ENCODE results near the gene CAPN10.

The CAPN10 gene

GRCh38 chr2:240585101-240585500 lies 1.4 kb upstream of the CAPN10 start:
- Histone ChIP-seq H3K4me3 (ENCODE audit: low read depth, low read length) (peak overlapping the region; percentile 89), H3K27me3 (ENCODE audit: insufficient read depth, low read depth, severe bottlenecking) (no peaks in the 10 kb centered on the region), H3K9me3 (ENCODE audit: severe bottlenecking) (no peaks in the 10 kb centered on the region), H3K27ac (peak overlapping the region; percentile 98), H3K36me3 (peaks cover 16% of the 10 kb centered on the region)
- TF ChIP-seq, protein P1, sequence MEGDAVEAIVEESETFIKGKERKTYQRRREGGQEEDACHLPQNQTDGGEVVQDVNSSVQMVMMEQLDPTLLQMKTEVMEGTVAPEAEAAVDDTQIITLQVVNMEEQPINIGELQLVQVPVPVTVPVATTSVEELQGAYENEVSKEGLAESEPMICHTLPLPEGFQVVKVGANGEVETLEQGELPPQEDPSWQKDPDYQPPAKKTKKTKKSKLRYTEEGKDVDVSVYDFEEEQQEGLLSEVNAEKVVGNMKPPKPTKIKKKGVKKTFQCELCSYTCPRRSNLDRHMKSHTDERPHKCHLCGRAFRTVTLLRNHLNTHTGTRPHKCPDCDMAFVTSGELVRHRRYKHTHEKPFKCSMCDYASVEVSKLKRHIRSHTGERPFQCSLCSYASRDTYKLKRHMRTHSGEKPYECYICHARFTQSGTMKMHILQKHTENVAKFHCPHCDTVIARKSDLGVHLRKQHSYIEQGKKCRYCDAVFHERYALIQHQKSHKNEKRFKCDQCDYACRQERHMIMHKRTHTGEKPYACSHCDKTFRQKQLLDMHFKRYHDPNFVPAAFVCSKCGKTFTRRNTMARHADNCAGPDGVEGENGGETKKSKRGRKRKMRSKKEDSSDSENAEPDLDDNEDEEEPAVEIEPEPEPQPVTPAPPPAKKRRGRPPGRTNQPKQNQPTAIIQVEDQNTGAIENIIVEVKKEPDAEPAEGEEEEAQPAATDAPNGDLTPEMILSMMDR (IDR thresholded peaks at IDR 0.05; ENCODE audit: low read depth, low read length) = no peak
- no peak for DNase-seq

DNA sequence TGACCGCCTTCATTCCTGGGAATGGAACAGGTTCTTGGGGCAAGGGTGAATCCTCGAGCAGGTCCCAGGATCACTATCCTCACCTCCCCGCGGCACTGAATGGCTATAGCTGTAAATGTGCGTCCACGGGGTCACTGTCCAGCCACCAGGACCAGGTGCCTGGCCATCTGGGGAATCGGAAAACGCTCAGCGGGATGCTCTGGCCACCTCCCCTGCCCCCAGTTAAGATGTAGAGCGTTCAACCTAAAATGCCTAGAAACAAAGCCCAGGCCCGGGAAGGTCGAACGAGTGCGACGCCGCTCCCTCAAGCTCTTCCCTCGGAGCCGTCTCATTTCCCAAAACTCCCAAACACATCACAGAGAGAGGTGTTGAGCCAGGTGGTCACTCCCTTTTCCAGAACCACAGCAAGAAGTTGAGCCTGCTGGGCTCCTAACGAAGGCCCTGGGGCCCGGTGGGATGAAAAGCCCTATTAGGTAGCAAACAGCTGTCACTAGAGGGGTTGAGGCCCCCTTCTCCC lies 795 bp upstream of the CAPN10 start:
- Histone ChIP-seq H3K36me3 (peaks cover 19% of the 10 kb centered on the region), H3K27ac (peak overlapping the region; percentile 98), H3K4me3 (ENCODE audit: low read depth, low read length) (peak overlapping the region; percentile 89), H3K9me3 (ENCODE audit: severe bottlenecking) (no peaks in the 10 kb centered on the region), H3K27me3 (ENCODE audit: insufficient read depth, low read depth, severe bottlenecking) (no peaks in the 10 kb centered on the region)
- TF ChIP-seq, protein P1 (IDR thresholded peaks at IDR 0.05; ENCODE audit: low read depth, low read length) = no peak
- DNase-seq = no peak

DNA sequence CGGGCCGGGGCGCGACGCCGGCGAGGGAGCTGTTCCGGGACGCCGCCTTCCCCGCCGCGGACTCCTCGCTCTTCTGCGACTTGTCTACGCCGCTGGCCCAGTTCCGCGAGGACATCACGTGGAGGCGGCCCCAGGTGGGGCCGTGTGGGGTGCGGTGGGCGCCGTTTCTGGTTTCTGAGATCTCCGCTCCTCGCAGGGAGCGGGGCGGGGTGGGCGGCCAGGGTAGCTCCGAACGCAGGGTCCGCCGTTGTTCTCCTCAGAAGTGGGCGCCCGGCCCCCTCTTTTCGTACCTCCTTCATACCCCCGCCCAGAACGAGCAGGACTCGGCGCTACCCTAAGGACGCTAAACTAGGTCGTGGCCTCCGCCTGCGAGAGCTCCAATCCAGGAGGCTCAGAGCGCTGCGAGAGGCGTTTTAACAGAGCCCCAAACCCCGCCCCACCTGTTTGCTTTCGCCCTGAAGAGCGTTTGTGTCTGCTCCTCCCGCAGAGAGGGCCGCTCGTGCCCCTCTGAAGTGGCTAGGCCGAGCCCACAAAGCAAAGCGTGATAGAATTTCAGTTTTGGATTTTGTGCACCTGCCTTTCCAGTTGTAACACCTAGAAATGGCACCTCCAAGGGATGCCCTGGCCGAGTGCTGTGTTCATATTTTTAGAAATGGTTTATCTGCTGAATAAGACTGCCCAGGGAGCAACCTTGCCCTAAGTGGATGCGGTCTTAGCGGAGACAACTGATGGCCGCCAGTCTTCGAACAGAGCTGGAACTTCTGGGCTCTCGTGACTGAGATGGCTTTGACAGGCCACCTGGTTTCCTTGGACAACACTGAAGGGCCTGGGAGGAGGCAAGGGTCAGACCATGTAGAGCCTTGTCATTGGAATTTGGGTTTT lies 626 bp downstream of the CAPN10 start:
- Histone ChIP-seq H3K9me3 (ENCODE audit: severe bottlenecking) (no peaks in the 10 kb centered on the region), H3K27me3 (ENCODE audit: insufficient read depth, low read depth, severe bottlenecking) (no peaks in the 10 kb centered on the region), H3K36me3 (peaks cover 28% of the 10 kb centered on the region), H3K4me3 (ENCODE audit: low read depth, low read length) (peak overlapping the region; percentile 89), H3K27ac (peak overlapping the region; percentile 98)
- TF ChIP-seq, protein P1 (IDR thresholded peaks at IDR 0.05; ENCODE audit: low read depth, low read length) = no peak
- DNase-seq = peak; percentile 37

- no peak for DNase-seq
- TF ChIP-seq, protein P1 (IDR thresholded peaks at IDR 0.05; ENCODE audit: low read depth, low read length) = no peak
- Histone ChIP-seq H3K27me3 (ENCODE audit: insufficient read depth, low read depth, severe bottlenecking) (no peaks in the 10 kb centered on the region), H3K27ac (no peak overlapping the region), H3K9me3 (ENCODE audit: severe bottlenecking) (no peaks in the 10 kb centered on the region), H3K36me3 (peaks cover 36% of the 10 kb centered on the region), H3K4me3 (ENCODE audit: low read depth, low read length) (no peak overlapping the region)
Measured at GRCh38 chr2:240588006-240588655, 1.6 kb downstream of the CAPN10 start.

DNA sequence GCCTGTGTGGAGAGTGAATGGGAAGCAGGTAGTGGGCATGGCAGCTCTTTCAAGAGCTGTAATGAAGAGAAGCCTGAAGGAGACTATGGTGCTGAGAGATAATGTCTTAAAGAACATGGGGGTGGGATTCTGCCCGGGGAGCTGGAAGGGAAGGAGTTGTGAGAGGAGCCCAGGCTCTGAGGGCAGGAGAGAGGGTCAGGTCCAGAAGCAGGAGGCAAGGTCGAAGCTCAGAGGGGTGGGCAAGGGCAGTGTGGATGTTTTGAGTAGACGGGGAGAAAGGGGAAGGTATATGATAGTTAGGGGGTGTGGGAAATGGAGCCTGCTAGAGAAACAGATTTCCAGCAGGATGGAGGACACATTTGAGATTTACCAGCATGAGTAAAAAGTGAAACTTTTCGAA lies 2.1 kb downstream of the CAPN10 start:
- H3K4me3 ChIP-seq (ENCODE audit: low read depth, low read length) = no peak overlapping the region
- H3K9me3 ChIP-seq (ENCODE audit: severe bottlenecking) = no peaks in the 10 kb centered on the region
- no peak for DNase-seq
- H3K36me3 ChIP-seq = peaks cover 36% of the 10 kb centered on the region
- no peaks in the 10 kb centered on the region for H3K27me3 ChIP-seq (ENCODE audit: insufficient read depth, low read depth, severe bottlenecking)
- TF ChIP-seq, protein P1 (IDR thresholded peaks at IDR 0.05; ENCODE audit: low read depth, low read length) = no peak
- no peak overlapping the region for H3K27ac ChIP-seq
